ENCODE measurements around the gene TFF1. TPM values are rescaled to one million over a fixed set of nuclear protein-coding genes. Genes with fewer than 3 reads are reported as not detected.
A peak's percentile ranks its signal among the peaks of the same experiment; 100 is the strongest.

The TFF1 gene
- polyA plus RNA-seq, 3 donors, result not detected

DNA sequence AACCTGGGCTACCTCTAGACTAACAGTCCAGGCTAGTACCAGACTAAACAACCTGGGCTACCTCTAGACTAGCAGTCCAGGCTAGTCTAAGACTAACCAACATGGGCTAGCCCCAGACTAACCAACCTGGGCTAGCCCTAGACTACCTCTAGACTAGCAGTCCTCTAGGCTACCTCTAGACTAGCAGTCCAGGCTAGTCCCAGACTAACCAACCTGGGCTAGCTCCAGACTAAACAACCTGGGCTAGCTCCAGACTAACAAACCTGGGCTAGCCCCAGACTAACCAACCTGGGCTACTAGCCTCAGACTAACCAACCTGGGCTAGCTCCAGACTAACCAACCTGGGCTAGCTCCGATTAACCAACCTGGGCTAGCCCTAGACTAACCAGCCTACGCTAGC is 17.6 kb downstream of the TFF1 start:
- no peak for DNase-seq (ENCODE audit: low read depth in 3 of 3, low spot score in 2 of 3)

DNA sequence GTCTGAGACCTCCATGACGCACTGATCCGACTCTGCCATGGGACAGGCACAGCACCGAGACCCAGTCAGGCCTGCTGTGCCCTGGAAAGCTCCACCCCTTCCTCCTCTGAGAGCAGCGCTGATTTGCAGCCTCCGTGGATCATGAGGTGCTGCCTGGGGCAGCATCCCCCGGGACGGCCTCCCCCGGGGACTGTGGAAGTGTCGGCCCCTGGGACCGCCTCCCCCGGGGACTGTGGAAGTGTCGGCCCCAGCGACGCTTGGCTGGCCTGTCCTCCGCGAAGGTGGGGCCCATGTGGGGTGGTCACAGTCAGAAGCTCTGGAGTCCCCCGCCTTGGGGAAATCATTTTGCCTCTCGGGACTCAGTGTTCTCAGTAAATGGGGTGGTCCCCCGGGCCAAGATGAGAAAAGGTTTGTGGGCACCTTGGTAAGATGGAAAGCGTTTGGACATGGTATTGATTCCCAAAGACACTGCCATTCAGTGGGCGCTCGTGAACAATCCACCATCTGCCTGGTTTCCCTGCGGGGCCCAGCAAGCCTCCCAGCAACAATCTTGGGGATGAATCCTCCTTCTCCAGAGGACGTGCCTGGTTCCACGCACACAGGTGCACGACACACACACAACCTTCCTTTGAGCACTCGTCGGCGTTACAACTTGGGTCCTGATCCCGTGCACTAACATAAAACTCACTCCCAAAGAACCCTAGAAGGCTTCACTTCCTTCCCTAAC is 18.6 kb downstream of the TFF1 start:
- no peak for DNase-seq (ENCODE audit: low read depth in 3 of 3, low spot score in 2 of 3)

GRCh38 chr21:42346866-42347600 is 19.3 kb downstream of the TFF1 start:
- no peak for DNase-seq (ENCODE audit: low read depth in 3 of 3, low spot score in 2 of 3)

DNA sequence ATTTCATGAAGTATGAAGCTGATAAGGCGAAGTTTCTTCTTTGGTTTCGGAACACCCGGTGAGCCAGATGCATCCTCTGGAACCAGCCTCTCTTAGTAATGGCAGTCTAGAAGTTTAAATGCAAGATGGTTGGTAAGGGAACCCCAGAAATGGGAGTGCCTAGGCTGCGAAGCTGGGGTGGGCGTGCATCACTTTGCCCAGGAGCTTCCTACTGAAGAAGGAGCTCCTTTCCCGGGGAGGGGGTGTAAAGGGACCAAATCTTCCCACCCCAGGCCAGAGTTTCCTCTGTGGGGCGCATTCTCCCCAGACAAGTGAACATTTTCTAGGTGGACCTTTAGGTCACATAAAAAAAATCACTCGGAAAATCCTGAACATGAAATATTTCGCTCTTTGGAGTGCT is 19.9 kb downstream of the TFF1 start:
- DNase-seq (ENCODE audit: low read depth in 3 of 3, low spot score in 2 of 3), result no peak

DNA sequence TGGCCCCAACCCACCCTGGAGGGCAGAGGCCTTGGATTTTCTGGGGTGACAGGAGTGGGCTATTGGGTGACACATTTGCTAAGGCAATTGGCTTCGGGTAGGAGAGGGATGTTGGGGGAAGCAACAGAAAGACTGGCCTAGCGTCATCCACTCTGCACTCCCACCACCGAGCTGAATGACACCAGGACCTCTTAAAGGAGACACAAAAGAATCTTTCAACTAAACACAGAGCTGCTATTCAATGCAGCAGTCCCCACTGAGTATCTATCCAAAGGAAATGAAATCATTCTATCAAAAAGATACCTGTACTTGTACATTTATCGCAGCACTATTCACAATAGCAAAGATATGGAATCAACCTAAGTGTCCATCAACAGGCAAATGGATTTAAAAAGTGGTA is 21.7 kb downstream of the TFF1 start:
- no peak for DNase-seq (ENCODE audit: low read depth in 3 of 3, low spot score in 2 of 3)

DNA sequence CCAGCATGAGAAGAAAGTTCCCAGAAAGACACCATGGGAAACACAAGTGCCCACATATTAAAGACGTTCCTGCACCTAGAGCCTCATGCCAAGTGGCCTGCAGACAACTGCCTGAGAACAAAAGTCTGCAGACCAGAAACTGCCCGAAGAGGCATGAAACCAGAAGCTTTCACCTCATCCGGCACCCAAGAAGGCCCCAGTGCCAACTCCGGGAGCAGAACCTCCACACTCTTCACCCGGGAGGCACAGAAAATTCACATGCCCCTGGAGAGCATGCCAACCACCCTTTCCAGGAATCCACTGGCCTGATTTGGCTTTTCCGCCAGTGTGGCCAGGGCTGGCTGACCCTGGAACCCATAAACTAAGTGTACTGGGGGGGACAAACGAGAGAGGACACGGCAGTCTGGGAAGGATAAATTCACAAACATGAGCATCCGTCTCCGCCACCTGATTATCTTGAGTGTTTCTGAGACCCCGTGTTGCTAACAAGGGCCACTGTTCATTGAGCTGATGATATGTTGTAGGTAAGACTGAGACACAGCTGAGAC is 22.3 kb downstream of the TFF1 start:
- DNase-seq (ENCODE audit: low read depth in 3 of 3, low spot score in 2 of 3), result no peak

DNA sequence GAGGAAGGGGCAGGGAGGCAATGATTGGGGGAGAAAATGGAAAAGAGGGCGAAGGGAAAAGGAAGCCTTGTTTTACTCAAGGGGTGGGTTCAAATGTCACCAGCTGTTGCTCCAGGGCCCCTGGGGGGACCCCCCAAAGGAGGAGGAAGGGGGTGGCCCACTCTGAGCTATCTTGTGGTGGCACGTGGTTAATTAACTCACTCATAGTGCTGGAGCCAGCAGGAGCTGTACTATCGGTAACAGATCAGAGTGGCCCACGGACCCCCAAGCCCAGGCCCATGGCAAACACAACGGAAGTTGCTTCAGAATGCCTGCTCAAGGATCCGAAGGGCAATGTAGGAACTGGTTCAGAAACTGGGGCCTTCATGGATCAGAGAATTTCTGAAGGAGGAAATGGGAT is 22.8 kb downstream of the TFF1 start:
- no peak for DNase-seq (ENCODE audit: low read depth in 3 of 3, low spot score in 2 of 3)

DNA sequence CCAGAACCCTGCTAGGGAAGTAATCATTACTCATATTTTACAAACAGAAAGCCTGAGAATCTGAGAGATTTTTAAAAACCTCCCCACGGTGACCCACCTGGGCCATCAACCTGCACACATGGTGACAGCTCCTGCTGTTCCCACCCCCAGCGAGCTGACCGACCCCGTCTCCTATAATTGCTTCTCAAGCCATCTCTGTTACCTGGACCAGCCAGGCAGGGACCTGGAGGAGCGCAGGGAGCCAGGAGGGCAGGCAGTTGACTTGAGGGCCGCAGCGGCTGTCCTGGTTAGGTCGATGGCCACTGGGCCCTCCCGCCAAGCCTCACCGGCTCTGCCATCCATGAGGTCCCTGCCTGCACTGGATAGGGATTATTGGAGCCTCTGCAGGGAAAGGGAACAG is 23.2 kb downstream of the TFF1 start:
- no peak for DNase-seq (ENCODE audit: low read depth in 3 of 3, low spot score in 2 of 3)

DNA sequence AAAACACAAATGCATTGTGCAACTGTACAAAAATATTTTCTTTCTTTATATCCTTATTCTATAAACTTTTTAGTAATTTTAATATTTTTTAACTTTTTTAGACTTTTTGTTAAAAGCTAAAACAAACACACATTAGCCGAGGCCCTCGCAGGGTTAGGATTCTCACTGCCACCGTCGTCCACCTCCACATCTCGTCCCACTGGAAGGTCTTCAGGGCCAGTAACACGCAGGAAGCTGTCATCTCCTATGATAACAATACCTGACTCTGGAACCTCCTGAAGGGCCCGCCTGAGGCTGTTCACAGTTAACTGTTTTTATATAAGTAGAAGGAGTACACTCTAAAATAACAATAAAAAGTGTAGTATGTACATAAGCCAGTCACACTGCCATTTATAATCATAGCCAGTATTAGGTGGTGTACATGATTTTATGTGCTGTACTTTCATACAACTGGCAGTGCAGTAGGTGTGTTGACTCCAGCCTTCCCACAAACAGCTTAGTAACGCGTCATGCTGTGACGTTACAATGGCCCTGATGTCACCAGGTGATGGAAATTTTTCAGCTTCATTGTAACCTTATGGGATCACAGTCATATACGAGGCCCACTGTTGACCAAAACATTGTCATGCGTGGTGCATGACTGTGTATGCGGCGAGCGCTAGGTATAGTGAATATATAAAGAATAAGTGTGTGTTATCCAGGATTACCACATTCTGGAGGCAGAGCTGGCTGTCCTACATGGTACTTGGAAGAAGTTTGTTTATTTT is 24.4 kb downstream of the TFF1 start:
- no peak for DNase-seq (ENCODE audit: low read depth in 3 of 3, low spot score in 2 of 3)

DNA sequence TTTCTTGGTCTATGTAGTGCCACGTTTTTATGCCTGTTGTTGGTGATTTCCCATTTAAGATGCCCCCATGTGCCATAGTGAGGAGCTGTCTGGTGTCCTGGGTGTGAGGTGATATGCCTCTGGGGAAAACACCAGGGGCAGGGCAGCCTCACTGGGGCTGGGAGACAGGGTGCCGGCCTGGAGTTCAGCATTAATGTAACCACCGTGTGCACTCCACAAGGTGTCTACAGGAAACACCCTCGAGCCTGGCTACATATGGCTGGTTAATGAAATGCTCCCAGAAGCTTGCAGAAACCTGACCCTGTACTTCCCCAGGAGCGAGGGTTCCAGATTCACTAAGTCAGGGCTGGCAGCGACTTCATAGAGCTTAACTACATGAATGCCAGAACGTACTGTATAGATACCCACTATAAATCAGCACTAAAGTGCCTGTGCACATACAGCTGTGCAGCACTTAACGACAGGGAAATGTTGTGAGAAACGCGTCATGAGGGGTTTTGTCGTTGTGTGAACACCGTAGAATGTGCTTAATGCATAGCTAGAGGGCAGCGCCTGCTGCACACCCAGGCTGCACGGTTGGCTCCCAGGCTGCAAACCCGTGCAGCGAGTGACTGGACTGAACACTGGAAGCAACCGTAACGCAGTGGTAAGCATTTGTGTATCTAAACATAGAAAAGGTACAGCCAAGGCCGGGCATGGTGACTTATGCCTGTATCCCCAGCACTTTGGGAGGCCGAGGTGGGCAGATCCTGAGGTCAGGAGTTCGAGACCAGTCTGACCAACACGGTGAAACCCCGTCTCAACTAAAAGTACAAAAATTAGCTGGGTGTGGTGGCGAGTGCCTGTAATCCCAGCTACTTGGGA is 25.9 kb downstream of the TFF1 start:
- no peak for DNase-seq (ENCODE audit: low read depth in 3 of 3, low spot score in 2 of 3)

DNA sequence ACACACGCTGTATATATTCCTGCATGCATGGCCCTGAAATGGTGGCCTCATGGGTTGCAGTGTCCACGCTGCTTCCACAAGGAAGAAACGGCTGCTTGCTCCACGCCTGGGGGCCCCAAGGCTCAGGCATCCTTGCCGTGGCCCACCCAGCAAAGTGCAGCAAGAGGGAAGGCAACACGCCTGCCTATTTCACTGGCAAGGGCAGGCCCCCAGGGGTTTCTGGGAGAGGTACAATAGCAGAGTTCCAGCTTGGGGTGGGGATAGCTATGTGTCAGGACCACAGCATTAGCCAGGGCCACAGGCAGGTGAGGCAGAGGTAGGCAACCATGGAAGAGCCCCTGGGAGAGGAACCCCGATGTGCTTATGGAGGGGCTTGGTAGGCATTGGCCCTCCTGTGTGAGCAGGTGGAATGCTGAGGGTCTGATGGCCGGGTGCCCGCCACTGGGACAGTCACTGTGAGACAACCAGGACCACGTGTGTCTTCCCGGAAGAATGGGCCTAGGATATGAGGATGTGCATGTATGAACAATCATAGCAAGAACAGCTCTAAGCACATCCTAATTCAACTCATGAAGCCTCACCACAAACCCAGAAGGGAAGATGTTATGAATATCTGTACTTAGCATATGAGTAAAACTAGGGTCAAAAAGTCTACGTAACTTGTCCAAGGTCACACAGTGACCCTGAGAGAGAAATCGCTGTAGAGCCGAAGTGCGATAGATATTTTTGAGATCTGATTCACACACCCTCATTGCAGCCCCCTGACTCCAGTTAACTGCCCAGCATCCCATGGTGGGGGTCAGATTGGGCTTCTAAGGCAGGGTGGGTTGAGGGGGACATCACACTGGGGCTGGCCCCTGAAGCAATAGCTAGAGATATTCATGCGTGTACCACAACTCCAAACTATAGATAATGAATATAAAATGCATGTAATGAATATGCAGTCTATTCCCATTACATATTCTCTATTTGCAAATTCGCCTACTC is 27.3 kb downstream of the TFF1 start:
- no peak for DNase-seq (ENCODE audit: low read depth in 3 of 3, low spot score in 2 of 3)

DNA sequence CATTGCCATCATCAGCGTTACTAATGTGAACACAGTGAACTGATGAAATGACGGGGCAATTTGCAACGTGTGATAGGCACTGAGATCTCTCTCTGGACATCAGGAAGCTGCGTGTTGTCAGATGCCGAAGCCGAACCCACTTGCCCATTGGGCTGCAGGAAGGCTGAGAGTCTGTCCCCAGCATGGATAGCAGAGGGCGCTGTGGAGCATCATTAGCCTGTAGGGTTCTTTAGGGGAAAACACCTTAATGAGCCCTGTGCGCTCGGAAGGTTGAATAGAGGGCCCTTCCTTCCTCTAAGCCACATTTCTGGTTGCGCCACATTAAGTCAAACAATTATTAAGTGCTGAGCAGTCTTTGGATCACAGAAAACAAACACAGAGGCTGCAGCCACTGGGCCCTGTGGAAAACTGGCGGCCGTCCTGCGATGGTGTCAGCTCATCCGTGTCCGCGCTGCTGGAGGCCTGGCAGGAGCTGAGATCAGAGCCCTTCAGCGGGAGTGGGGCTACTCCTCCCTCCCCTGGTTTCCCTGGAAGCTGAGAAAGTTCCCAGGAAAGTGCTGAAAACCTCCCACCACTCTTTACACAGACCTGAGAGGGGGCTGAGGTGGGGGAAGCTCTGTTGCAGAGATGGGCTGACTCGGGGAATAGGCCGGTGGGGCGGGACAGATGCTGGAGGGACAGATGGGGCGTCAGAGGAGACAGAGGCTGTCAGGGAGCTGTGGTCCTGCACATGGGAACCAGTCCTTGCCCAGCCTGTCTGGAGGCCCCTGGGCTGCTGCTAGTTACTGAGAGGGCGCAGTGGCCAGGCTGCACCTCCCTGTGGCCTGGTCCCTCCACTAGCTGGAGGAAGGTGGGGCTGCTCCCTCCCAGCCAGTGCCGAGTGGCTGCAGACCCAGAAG is 28.3 kb downstream of the TFF1 start:
- peak; percentile 67 to 73 (median 68) for DNase-seq (ENCODE audit: low read depth in 3 of 3, low spot score in 2 of 3)

- no peak for DNase-seq (ENCODE audit: low read depth in 3 of 3, low spot score in 2 of 3)
Observed at GRCh38 chr21:42337276-42337675, 29.1 kb downstream of the TFF1 start.

GRCh38 chr21:42336054-42336453 is 30.3 kb downstream of the TFF1 start:
- no peak for DNase-seq (ENCODE audit: low read depth in 3 of 3, low spot score in 2 of 3)

DNA sequence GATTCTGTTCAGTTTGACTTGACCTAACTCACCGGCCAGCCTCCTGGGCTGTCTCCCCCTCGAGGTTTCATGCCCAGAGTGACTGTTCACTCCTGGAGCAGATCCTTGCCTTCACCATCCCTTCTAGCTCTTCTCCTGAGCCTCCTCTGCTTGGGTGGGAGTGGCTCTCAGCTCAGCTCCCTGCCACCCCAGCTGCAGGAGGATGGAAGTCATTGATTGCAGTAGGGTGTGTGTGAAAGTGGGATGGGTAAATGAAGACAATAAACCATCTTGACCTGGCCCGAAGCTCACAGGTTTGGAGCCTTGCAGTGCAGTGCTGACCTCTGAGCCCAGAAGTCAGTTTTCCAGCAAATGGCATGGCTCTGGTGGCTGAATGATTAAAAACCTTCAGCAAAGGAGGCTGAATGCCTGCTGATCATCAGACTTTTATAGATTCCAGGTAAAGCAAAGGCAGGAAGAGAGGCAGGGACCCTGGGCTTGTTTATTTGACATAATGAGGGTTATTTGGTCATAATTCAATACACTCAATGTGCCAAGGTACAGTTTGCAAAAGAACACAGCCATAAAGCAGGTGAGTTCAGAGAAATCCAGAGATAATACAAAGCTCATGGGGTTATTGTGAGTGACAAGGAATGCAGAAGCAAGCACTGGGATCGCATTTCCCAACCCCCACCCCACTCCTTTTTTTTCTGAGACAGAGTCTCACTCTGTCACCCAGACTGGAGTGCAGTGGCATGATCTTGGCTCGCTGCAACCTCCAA is 33.6 kb downstream of the TFF1 start:
- no peak for DNase-seq (ENCODE audit: low read depth in 3 of 3, low spot score in 2 of 3)

DNA sequence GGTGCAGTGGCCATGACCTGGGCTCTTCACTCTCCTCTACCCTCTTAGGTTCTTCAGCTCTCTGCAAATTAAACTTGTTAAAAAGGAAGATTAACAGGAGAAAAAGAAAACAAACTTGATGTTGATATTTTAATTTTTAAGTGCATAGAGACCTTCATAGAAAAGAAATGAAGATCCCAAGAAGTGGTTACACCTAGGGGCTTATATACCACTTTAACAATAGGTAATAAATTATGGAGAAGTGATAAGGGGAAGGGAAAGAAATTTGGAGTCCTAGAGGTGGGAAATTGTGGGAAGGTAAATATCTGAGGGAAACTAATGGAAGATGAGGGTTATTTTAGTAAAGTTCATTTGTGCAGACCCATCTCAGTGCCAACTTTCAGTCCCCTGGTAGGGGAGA is 34.7 kb downstream of the TFF1 start:
- no peak for DNase-seq (ENCODE audit: low read depth in 3 of 3, low spot score in 2 of 3)
